Measurements from ENCODE around the gene IGSF9. TPM values are rescaled to one million over a fixed set of nuclear protein-coding genes. Genes with fewer than 3 reads are reported as not detected.

Gene IGSF9
- total RNA-seq, 2 experiments from 2014 or later = not detected

- peaks cover 0 to 4% of the 10 kb centered on the region in 2 experiments for H3K9me3 ChIP-seq (ENCODE audit: control insufficient read depth in 1 of 2, insufficient read depth in 1 of 2, low read length in 2 of 2)
- no peak overlapping the region for H3K27ac ChIP-seq (ENCODE audit: low read depth in 1 of 2, low read length in 2 of 2)
- no peaks in the 10 kb centered on the region for H3K4me1 ChIP-seq (ENCODE audit: insufficient read depth, low read length)
Observed at GRCh38 chr1:159898527-159898926, 46.9 kb downstream of the IGSF9 start.

DNA sequence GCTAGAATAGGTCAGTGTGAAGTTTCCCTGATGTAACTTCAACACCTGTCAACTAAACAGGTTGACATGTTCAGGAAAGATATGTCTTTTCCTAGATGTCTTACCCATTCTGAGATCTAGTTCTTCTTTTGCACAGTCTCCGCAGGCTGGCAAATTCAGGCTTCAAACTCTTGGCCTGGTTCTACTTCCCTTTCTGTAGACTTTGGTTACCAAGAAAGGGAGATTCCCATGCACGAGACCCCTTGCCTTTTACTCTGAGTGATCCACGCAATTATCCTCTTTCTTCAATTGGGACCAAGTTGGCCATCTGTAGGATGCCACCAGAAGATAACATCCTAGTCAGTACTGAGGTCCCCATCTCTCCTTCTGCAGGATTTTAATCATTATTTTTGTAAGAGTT is 47.5 kb downstream of the IGSF9 start:
- Mint-ChIP-seq H3K9me3 (no peaks in the 10 kb centered on the region), H3K27ac (no peak overlapping the region), H3K36me3 (ENCODE audit: low read depth) (no peaks in the 10 kb centered on the region), H3K4me3 (no peak overlapping the region), H3K27me3 (no peaks in the 10 kb centered on the region), H3K4me1 (ENCODE audit: low read depth) (peaks cover 6% of the 10 kb centered on the region)
- ATAC-seq (ENCODE audit: poor library complexity) = no peak
- ChIA-PET POLR2A (no interaction called here), CTCF (no interaction called here)
- Histone ChIP-seq H3K27me3 (ENCODE audit: control insufficient read depth in 1 of 2, insufficient read depth in 2 of 2, low read length in 2 of 2) (no peaks in the 10 kb centered on the region), H3K27ac (ENCODE audit: low read depth in 1 of 2, low read length in 2 of 2) (no peak overlapping the region), H3K4me1 (ENCODE audit: insufficient read depth, low read length) (no peaks in the 10 kb centered on the region), H3K4me3 (ENCODE audit: low read length) (no peak overlapping the region), H3K36me3 (ENCODE audit: insufficient read depth, low read length) (no peaks in the 10 kb centered on the region), H3K9me3 (ENCODE audit: control insufficient read depth in 1 of 2, insufficient read depth in 1 of 2, low read length in 2 of 2) (peaks cover 0 to 4% of the 10 kb centered on the region in 2 experiments)
- intact Hi-C loops (cut with DNase I, micrococcal nuclease) = no loop called here
- TF ChIP-seq, protein P1, sequence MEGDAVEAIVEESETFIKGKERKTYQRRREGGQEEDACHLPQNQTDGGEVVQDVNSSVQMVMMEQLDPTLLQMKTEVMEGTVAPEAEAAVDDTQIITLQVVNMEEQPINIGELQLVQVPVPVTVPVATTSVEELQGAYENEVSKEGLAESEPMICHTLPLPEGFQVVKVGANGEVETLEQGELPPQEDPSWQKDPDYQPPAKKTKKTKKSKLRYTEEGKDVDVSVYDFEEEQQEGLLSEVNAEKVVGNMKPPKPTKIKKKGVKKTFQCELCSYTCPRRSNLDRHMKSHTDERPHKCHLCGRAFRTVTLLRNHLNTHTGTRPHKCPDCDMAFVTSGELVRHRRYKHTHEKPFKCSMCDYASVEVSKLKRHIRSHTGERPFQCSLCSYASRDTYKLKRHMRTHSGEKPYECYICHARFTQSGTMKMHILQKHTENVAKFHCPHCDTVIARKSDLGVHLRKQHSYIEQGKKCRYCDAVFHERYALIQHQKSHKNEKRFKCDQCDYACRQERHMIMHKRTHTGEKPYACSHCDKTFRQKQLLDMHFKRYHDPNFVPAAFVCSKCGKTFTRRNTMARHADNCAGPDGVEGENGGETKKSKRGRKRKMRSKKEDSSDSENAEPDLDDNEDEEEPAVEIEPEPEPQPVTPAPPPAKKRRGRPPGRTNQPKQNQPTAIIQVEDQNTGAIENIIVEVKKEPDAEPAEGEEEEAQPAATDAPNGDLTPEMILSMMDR (IDR thresholded peaks at IDR 0.05) = no peak
- DNase-seq = peak in 2 of 14 experiments; percentile 43 to 44

More at GRCh38 chr1:159898527-159898926, 46.9 kb downstream of the IGSF9 start:
- no peaks in the 10 kb centered on the region for H3K27me3 ChIP-seq (ENCODE audit: control insufficient read depth in 1 of 2, insufficient read depth in 2 of 2, low read length in 2 of 2)
- Mint-ChIP-seq H3K27me3 (no peaks in the 10 kb centered on the region), H3K36me3 (ENCODE audit: low read depth) (no peaks in the 10 kb centered on the region), H3K27ac (no peak overlapping the region), H3K9me3 (no peaks in the 10 kb centered on the region), H3K4me1 (ENCODE audit: low read depth) (peaks cover 6% of the 10 kb centered on the region), H3K4me3 (no peak overlapping the region)
- ChIA-PET POLR2A (no interaction called here), CTCF (no interaction called here)
- DNase-seq (no peak), ATAC-seq (ENCODE audit: poor library complexity) (no peak)
- TF ChIP-seq, protein P1 (IDR thresholded peaks at IDR 0.05) = no peak
- no peaks in the 10 kb centered on the region for H3K36me3 ChIP-seq (ENCODE audit: insufficient read depth, low read length)
- no peak overlapping the region for H3K4me3 ChIP-seq (ENCODE audit: low read length)
- intact Hi-C loops (cut with DNase I, micrococcal nuclease) = no loop called here

DNA sequence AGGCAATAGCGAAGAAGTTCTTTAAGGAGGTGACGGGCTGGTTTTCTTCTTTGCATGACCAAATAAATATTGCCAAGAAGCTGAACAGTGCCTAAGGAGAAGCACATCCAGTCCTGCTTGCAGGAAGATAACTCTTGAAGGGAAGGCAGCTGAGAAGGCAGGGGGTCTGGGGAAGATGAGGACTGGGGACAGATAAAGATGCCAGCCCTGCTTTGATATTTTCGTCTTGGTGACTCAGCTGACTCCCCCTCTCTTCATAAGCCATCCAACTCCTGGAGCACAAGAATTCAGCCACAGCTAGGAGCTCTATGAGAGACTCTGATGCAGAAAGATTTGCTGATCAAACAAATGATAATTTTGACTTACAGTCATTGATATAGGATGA is 48.9 kb downstream of the IGSF9 start:
- no peaks in the 10 kb centered on the region for H3K4me1 ChIP-seq (ENCODE audit: insufficient read depth, low read length)
- no peaks in the 10 kb centered on the region for H3K27me3 ChIP-seq (ENCODE audit: control insufficient read depth in 1 of 2, insufficient read depth in 2 of 2, low read length in 2 of 2)
- peaks cover 0 to 4% of the 10 kb centered on the region in 2 experiments for H3K9me3 ChIP-seq (ENCODE audit: control insufficient read depth in 1 of 2, insufficient read depth in 1 of 2, low read length in 2 of 2)
- TF ChIP-seq, protein P1 (IDR thresholded peaks at IDR 0.05) = no peak
- H3K36me3 Mint-ChIP-seq (ENCODE audit: low read depth) = no peaks in the 10 kb centered on the region
- no peaks in the 10 kb centered on the region for H3K27me3 Mint-ChIP-seq
- ChIA-PET POLR2A (interaction anchor here (1.0 kb wide), 1 partner anchor 27 kb away, joined by 3 read pairs; no protein-coding TSS in a partner anchor), CTCF (interaction anchor here (1.1 kb wide), 2 partner anchors 97 to 116 kb away, joined by 3 read pairs; partner anchors contain the start of gene DUSP23)
- H3K27ac ChIP-seq (ENCODE audit: low read depth in 1 of 2, low read length in 2 of 2) = no peak overlapping the region
- H3K4me3 ChIP-seq (ENCODE audit: low read length) = no peak overlapping the region
- H3K4me3 Mint-ChIP-seq = no peak overlapping the region
- peaks cover 6% of the 10 kb centered on the region for H3K4me1 Mint-ChIP-seq (ENCODE audit: low read depth)
- no peak overlapping the region for H3K27ac Mint-ChIP-seq
- DNase-seq (no peak), ATAC-seq (ENCODE audit: poor library complexity) (no peak)
- intact Hi-C loops (cut with DNase I, micrococcal nuclease) = no loop called here
- no peaks in the 10 kb centered on the region for H3K36me3 ChIP-seq (ENCODE audit: insufficient read depth, low read length)
- no peaks in the 10 kb centered on the region for H3K9me3 Mint-ChIP-seq
